ENCODE measurements around the gene EFTUD2.
"Not testable (repeated sequence)": the region's sequence is repeated elsewhere in the genome, so short reads cannot be mapped to it uniquely, and the experiment has no call there.

- TF ChIP-seq POLR2A, CTCF, POLR2AphosphoS5, EP300 (IDR thresholded peaks at IDR 0.05): not testable (repeated sequence)
Measured at GRCh38 chr17:44818508-44818907, 80.7 kb downstream of the EFTUD2 start.

All from stomach (tissue), 4 donors.